Islet of Langerhans (tissue), 1 donor: ENCODE measurements around the gene MED28.
"Not testable (repeated sequence)": the region's sequence is repeated elsewhere in the genome, so short reads cannot be mapped to it uniquely, and the experiment has no call there.

Experiments used
- FAIRE-seq: peaks from one replicate; lab custom pipeline; 2011; peaks lifted over from hg19 to GRCh38; lab: Jason Lieb, UNC

MED28 gene

GRCh38 chr4:17618926-17619325, 4.5 kb downstream of the MED28 start:
- FAIRE-seq: no peak

GRCh38 chr4:17619416-17620105, 5.1 kb downstream of the MED28 start:
- FAIRE-seq: no peak

- FAIRE-seq: peak; percentile 13
These were observed 9.1 kb downstream of the MED28 start for GRCh38 chr4:17623451-17624001.

- FAIRE-seq: no peak
These were observed 10.4 kb downstream of the MED28 start for GRCh38 chr4:17624821-17625220.

- no peak for FAIRE-seq
These were observed 15.8 kb downstream of the MED28 start for GRCh38 chr4:17630228-17630627.

GRCh38 chr4:17633600-17633999, 19.2 kb downstream of the MED28 start:
- no peak for FAIRE-seq

GRCh38 chr4:17635056-17635455, 20.6 kb downstream of the MED28 start:
- FAIRE-seq: no peak

- no peak for FAIRE-seq
These were observed 21.9 kb downstream of the MED28 start for GRCh38 chr4:17636341-17636695.

- FAIRE-seq: no peak
These were observed 22.5 kb downstream of the MED28 start for GRCh38 chr4:17636696-17637622.

- FAIRE-seq: no peak
These were observed 24.7 kb downstream of the MED28 start for GRCh38 chr4:17639136-17639535.

- FAIRE-seq: no peak
These were observed 27.9 kb downstream of the MED28 start for GRCh38 chr4:17642398-17642783.

GRCh38 chr4:17646693-17647092, 32.3 kb downstream of the MED28 start:
- FAIRE-seq: no peak

- no peak for FAIRE-seq
These were observed 32.9 kb downstream of the MED28 start for GRCh38 chr4:17647176-17647806.

GRCh38 chr4:17647927-17648326, 33.5 kb downstream of the MED28 start:
- FAIRE-seq: no peak

- FAIRE-seq: no peak
These were observed 36.0 kb downstream of the MED28 start for GRCh38 chr4:17650406-17650805.

GRCh38 chr4:17654701-17655100, 40.3 kb downstream of the MED28 start:
- FAIRE-seq: no peak

GRCh38 chr4:17657090-17657489, 42.6 kb downstream of the MED28 start:
- no peak for FAIRE-seq

GRCh38 chr4:17657849-17658248, 43.4 kb downstream of the MED28 start:
- no peak for FAIRE-seq

GRCh38 chr4:17659196-17659595, 44.8 kb downstream of the MED28 start:
- not testable (repeated sequence) for FAIRE-seq

GRCh38 chr4:17662694-17663093, 48.3 kb downstream of the MED28 start:
- no peak for FAIRE-seq

- FAIRE-seq: no peak
These were observed 50.3 kb downstream of the MED28 start for GRCh38 chr4:17664755-17665154.

GRCh38 chr4:17665346-17665745, 50.9 kb downstream of the MED28 start:
- no peak for FAIRE-seq

GRCh38 chr4:17665852-17666251, 51.4 kb downstream of the MED28 start:
- no peak for FAIRE-seq
